PC-3 (cell line): ENCODE measurements around the gene MAMLD1.

Experiments
- EZH2 ChIP-seq: fragments of 300-600 bp; sonication (generic); IDR thresholded peaks from one replicate; pipeline ENCODE4 v1.6.1; 2017; ENCODE audit warnings: antibody characterized with exemption, mild to moderate bottlenecking, low read length; ENCODE audit not compliant: unreplicated experiment
- EZH2phosphoT487 ChIP-seq: fragments of 300-600 bp; sonication (generic); IDR thresholded peaks from 2 replicates; pipeline ENCODE4 v1.6.1; 2018; ENCODE audit warnings: mild to moderate bottlenecking, antibody characterized with exemption, low read length, borderline replicate concordance
- TF ChIP-seq, protein P1 (sequence below): fragments of 300-600 bp; sonication (generic); conservative IDR thresholded peaks from 2 replicates; pipeline ENCODE4 v1.5.1; 2017; ENCODE audit warnings: antibody characterized with exemption, low read depth, mild to moderate bottlenecking, low read length

DNA sequence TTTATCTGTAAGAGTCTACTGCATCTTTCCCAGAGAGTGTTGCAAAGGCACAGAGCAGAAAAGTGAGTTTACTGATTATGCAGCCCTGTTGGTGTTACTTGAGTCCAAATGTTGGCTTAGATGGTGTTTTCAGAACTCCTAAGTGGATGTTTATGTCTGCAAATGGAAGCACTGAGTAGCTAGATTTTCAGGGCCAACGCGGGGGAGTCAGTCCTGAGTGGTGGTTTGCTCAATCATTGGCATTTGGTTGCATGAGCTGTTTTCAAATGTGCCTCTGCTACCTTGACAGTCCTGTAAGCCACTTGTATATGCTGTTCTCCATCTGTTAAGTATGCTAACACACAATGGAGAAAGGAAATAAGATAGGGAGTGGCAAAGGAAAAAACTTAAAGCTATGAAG, 45.4 kb downstream of the MAMLD1 start:
- TF ChIP-seq, protein P1, sequence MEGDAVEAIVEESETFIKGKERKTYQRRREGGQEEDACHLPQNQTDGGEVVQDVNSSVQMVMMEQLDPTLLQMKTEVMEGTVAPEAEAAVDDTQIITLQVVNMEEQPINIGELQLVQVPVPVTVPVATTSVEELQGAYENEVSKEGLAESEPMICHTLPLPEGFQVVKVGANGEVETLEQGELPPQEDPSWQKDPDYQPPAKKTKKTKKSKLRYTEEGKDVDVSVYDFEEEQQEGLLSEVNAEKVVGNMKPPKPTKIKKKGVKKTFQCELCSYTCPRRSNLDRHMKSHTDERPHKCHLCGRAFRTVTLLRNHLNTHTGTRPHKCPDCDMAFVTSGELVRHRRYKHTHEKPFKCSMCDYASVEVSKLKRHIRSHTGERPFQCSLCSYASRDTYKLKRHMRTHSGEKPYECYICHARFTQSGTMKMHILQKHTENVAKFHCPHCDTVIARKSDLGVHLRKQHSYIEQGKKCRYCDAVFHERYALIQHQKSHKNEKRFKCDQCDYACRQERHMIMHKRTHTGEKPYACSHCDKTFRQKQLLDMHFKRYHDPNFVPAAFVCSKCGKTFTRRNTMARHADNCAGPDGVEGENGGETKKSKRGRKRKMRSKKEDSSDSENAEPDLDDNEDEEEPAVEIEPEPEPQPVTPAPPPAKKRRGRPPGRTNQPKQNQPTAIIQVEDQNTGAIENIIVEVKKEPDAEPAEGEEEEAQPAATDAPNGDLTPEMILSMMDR: no peak
- TF ChIP-seq EZH2phosphoT487: no peak
- TF ChIP-seq EZH2: no peak
